Stimulated activated CD4-positive, alpha-beta T cell treated with anti-CD3 and anti-CD28 coated beads, TNF-alpha, amount 100 ng/mL, for 4 hours (primary cell): ENCODE results near the gene ZIC3.

ENCODE experiments used
- DNase-seq, 3 experiments: peaks; one replicate each; pipeline ENCODE4 v3.0.0-alpha.2; 2020; ENCODE audit warnings: low read depth in 3 of 3

The ZIC3 gene

DNA sequence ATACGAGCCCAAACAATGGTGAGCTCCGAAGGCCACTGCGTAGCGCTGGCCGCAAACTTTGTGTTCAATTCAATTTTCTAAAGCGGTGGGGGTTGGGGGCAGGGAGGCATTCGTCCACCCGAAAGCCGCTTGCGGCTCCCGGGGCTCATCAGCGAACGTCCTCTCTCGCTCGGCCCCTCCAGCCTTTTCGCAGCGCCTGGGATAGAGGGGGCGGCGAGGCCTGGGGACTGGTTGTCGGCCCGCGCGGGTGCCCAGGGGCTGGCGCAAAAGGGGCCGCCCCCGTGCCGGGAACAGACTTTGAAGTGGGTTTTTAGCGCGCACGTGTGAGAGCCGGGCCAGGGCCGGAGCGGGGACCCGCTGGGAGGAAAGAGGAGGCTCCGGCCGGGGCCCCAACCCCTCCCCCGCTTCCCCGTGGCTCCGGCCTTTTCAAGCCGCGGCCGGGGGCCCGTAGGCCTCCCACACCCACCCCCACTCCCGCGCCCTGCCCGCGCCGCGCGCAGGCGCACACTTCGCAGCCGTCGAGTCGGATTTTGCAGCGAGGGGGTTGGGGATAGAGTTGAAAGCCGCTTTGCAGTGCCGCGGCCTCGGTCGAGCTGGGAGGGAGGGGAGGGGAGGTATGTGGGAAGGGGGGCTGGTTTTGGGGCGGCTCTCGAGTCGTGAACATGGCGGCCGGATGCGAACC is 8.3 kb downstream of the ZIC3 start:
- DNase-seq, result no peak

DNA sequence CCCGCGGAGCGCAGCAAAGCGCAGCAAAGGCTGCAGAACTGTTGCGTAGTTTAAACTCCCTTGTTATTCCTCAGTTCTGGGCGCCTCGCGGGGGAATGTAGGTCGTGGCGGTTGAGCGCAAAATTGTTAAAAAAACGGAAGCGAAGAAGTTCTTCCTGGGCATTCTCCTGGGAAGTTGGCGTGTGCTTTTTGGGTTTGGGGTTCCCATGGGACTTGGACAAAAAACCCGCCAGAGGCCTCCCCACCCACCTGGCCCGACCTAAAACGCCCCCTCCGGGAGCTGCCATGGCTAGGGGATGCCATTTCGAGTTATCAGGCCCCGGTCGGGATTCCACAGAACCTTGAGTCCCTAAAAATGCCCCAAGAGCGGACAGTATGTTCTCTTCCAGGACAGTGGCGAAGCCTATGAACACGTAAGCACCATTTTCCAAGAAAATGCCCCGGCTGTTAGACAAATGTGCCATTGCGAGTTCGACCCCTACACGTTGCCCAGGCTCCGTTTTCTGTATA is 8.9 kb downstream of the ZIC3 start:
- no peak for DNase-seq

DNA sequence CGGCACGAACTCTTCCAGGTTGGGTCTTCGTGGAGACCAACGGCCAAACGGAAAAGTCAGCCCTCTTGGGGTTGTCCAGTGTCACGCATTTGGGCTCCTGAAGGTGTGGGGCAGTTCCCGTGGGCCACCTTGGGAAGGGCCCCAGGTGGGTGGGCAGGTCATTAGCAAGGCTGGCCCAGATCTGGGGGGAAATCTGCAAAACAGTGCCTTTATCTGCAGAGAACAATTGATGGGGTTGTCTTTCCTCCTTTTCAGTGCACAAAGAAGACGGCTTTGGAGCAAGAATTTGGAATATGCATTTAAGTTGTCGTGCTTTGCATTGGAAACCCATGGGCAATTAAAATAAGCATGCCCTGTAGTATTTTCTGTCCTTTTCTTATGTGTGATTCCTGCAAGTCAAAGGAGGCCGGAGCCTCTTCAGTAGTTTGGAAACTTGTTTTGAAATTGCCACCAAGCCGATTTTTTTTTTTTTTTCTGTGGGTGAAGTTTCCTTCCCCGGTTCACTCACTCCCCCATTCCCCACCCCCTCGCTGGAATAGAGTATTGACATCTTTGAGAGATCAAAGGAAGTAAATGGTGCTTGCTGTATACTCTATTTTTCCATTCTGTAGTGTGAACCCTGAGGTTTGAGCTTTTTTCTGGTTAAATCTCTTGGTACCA is 9.8 kb downstream of the ZIC3 start:
- DNase-seq, result no peak

DNA sequence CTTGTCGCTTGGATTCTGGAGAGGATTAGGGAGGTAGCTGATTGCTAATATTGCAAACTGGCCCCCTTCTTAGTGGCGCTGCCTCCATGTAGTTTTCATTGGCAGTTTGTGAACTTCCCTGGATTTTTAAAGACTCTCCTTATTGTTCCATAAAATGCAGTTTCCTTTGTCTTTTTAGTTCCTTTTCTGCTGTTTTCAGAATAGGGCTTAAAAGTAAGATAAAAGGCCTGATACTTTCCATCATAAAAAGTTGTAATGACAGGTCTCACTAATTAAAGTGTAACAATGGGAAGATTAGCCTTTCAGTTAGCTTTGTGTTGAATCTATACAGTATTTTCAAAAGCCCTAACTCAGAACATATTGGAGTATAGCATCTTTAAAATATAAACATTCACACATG is 21.2 kb downstream of the ZIC3 start:
- DNase-seq, result no peak

DNA sequence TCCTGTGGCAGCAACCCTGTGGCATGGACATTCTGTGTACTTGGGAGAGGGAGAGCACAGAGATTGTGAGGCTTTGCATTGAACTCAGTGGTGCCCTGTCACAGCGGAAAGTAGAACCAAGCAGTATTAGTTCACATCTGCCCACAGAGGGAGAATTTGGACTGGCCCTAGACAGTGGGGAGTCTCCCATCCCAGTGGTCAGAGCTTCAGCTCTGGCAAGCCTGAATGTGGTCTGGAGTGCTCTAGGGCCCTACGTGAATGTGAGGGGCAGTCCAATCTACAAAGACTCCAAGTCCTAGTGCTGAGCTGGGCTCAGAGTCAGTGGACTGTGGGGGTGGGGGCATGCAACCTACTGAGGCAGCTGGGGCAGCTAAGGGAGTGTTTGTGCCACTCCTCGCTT is 34.8 kb downstream of the ZIC3 start:
- no peak for DNase-seq
